ENCODE measurements around the gene HOXD1. TPM values are rescaled to one million over a fixed set of nuclear protein-coding genes. Genes with fewer than 3 reads are reported as not detected.

Gene HOXD1
- total RNA-seq, 1 donor from 2014 or later, result 9.8 TPM

DNA sequence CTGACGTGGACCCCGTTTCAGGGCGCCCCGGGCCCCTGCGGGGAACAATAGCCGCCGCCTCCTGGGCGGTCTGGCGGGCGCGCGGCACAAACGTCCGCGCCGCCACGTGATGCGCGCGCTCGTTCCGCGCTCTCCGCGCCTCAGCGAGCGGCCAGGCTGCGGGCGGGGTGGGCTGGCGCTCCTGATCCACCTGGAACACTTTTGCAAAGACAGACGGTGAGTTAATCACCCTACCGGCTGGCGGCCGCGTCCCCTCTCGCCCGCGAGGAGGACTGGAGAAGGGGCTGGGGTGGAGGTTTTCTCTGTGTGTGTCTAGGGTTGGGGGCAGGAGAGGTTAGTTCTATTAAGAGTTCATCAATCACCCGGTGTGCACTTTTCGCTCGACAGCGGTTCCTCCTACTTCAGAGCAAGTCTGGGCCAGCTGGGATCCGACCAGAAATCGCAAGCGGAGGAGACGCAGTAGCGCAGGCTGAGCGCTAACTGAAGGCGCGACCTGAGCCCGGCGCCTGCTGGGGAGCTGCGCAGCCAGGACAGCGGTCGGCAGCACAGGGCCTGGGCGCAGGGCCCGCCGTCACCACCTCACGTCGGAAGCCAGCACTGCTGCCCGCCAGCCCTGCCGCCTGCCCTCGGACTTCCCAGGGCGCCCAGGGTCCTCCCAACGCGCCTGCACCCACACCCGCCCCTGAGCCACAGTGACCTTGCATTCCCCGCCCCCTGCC lies 10.3 kb upstream of the HOXD1 start:
- TF ChIP-seq, protein P1, sequence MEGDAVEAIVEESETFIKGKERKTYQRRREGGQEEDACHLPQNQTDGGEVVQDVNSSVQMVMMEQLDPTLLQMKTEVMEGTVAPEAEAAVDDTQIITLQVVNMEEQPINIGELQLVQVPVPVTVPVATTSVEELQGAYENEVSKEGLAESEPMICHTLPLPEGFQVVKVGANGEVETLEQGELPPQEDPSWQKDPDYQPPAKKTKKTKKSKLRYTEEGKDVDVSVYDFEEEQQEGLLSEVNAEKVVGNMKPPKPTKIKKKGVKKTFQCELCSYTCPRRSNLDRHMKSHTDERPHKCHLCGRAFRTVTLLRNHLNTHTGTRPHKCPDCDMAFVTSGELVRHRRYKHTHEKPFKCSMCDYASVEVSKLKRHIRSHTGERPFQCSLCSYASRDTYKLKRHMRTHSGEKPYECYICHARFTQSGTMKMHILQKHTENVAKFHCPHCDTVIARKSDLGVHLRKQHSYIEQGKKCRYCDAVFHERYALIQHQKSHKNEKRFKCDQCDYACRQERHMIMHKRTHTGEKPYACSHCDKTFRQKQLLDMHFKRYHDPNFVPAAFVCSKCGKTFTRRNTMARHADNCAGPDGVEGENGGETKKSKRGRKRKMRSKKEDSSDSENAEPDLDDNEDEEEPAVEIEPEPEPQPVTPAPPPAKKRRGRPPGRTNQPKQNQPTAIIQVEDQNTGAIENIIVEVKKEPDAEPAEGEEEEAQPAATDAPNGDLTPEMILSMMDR (IDR thresholded peaks at IDR 0.05; ENCODE audit: insufficient read depth, low read length, poor library complexity, severe bottlenecking), result no peak
- H3K27me3 ChIP-seq (ENCODE audit: control insufficient read depth, insufficient read depth, low read length), result no peaks in the 10 kb centered on the region
- H3K4me3 ChIP-seq (ENCODE audit: low read depth, low read length), result peak overlapping the region; percentile 39
- H3K36me3 ChIP-seq (ENCODE audit: control insufficient read depth, insufficient read depth, low read length), result no peaks in the 10 kb centered on the region
- DNase-seq (ENCODE audit: low read depth), result no peak

DNA sequence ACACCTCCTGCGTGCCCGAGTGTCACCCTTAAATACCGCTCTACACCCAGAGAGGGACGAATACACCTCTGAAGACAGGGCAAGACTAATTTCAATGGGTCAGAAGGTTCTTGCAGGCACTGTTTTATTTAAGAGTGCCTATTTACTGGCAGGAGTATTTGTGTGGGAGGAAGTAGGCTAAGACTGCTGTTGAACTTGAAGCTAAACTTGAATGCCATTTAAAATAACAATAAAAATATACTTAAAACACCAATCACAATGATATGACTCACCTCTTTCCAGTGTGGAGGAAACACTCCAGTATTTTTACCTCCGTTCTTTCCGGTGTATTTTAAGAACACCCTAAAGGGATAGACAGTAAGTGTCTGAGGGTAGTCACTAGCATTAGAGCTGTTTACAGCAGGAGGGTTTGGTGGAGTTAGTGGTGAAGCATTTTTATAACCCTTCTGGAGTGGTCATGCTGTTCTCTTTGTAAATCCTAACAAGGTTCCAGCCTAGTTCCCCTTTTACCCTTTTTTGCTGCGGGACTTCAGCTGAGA lies 9.6 kb upstream of the HOXD1 start:
- peak overlapping the region; percentile 39 for H3K4me3 ChIP-seq (ENCODE audit: low read depth, low read length)
- no peaks in the 10 kb centered on the region for H3K27me3 ChIP-seq (ENCODE audit: control insufficient read depth, insufficient read depth, low read length)
- DNase-seq (ENCODE audit: low read depth), result no peak
- no peaks in the 10 kb centered on the region for H3K36me3 ChIP-seq (ENCODE audit: control insufficient read depth, insufficient read depth, low read length)
- TF ChIP-seq, protein P1 (IDR thresholded peaks at IDR 0.05; ENCODE audit: insufficient read depth, low read length, poor library complexity, severe bottlenecking), result no peak

DNA sequence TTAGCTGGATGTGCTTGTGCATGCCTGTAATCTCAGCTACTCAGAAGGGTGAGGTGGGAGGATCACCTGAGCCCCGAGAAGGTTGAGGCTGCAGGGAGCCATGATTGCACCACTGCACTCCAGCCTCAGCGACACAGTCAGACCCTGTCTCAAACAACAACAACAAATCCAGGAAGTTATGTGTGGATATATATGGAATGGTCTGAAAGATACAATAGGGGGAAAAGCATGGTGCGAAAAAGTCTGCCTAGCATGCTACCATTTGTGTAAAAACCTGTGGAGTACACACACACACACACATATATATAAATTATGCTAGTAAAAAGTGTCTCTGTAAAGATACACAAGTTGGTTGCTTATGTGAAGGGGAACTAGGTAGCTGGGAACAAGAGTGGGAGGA lies 6.9 kb upstream of the HOXD1 start:
- H3K36me3 ChIP-seq (ENCODE audit: control insufficient read depth, insufficient read depth, low read length), result no peaks in the 10 kb centered on the region
- TF ChIP-seq, protein P1 (IDR thresholded peaks at IDR 0.05; ENCODE audit: insufficient read depth, low read length, poor library complexity, severe bottlenecking), result no peak
- no peak for DNase-seq (ENCODE audit: low read depth)
- H3K27me3 ChIP-seq (ENCODE audit: control insufficient read depth, insufficient read depth, low read length), result no peaks in the 10 kb centered on the region
- no peak overlapping the region for H3K4me3 ChIP-seq (ENCODE audit: low read depth, low read length)

DNA sequence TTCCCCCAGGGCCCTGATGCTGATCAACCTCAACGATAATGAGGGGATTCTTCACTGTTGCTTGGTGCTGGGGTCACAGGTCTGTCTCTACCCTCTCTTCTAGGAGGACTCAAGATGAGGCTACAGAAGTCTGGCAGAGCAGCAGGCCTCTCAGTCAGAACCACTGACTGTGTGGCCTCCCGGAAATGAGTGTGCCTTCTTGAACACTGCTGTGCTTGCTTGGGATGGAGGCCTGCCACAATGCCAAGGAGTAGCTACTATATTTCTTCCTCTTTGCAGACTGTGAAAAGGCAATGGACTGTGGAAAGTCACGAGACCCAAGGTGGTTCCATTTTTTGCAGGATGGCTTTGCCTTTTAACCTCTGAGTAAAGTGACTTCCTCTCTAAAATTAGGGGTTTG lies 5.8 kb upstream of the HOXD1 start:
- Histone ChIP-seq H3K36me3 (ENCODE audit: control insufficient read depth, insufficient read depth, low read length) (no peaks in the 10 kb centered on the region), H3K27me3 (ENCODE audit: control insufficient read depth, insufficient read depth, low read length) (no peaks in the 10 kb centered on the region), H3K4me3 (ENCODE audit: low read depth, low read length) (no peak overlapping the region)
- TF ChIP-seq, protein P1 (IDR thresholded peaks at IDR 0.05; ENCODE audit: insufficient read depth, low read length, poor library complexity, severe bottlenecking), result no peak
- no peak for DNase-seq (ENCODE audit: low read depth)

DNA sequence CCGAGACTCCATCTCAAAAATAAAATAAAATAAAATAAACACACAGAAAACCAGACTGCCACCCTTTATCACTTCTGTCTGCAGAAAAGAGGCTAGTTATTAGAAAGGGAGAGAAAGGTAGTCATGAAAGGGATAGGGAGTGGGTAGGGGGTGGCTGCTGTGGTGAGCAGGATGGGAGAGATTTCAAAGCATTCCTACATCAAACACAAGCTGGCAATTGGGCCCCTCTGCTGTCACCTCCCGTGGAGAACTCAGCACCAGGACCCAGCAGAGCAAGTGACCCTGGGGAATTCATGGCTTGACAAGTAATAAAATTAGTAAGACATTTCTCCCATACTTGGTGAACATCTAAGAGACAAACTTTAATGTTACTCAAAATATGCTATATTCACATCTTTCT lies 3.7 kb upstream of the HOXD1 start:
- no peaks in the 10 kb centered on the region for H3K36me3 ChIP-seq (ENCODE audit: control insufficient read depth, insufficient read depth, low read length)
- no peak for DNase-seq (ENCODE audit: low read depth)
- TF ChIP-seq, protein P1 (IDR thresholded peaks at IDR 0.05; ENCODE audit: insufficient read depth, low read length, poor library complexity, severe bottlenecking), result no peak
- H3K27me3 ChIP-seq (ENCODE audit: control insufficient read depth, insufficient read depth, low read length), result no peaks in the 10 kb centered on the region
- H3K4me3 ChIP-seq (ENCODE audit: low read depth, low read length), result no peak overlapping the region

DNA sequence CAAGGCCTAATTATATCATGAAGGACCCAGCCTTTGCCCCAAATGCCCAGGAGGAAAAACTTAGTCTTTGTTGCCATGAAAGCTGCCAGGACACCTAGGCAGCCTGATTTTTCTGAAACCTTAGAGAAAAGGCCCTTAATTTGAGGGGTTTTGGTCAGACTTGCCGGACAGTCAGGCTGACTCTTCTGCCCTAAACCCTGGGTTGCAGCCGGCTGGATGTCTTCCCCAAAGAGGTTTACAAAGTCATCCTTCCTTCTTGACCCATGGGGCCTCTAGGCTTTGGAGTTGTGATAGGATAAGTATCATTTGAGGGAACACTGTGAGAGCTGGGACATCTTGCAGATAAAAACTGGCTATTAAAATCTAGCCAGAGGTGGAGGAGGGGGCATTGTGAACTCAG lies 2.4 kb upstream of the HOXD1 start:
- no peaks in the 10 kb centered on the region for H3K27me3 ChIP-seq (ENCODE audit: control insufficient read depth, insufficient read depth, low read length)
- TF ChIP-seq, protein P1 (IDR thresholded peaks at IDR 0.05; ENCODE audit: insufficient read depth, low read length, poor library complexity, severe bottlenecking), result no peak

More for the DNA sequence above, 2.4 kb upstream of the HOXD1 start:
- no peaks in the 10 kb centered on the region for H3K36me3 ChIP-seq (ENCODE audit: control insufficient read depth, insufficient read depth, low read length)
- H3K4me3 ChIP-seq (ENCODE audit: low read depth, low read length), result no peak overlapping the region
- DNase-seq (ENCODE audit: low read depth), result no peak
